ENCODE measurements around the gene SUPT5H. TPM values are rescaled to one million over a fixed set of nuclear protein-coding genes. Genes with fewer than 3 reads are reported as not detected.

SUPT5H gene
- total and polyA plus RNA-seq, 2 of the 13 experiments (the other 11 are each of a cell fraction or from before 2014, with no cell fraction given) = 48.2 to 51.7 TPM

GRCh38 chr19:39412100-39412866 lies 33.1 kb upstream of the SUPT5H start, which contains the start of gene PLEKHG2 (continued):
- TF ChIP-seq ZNF790 (CRISPR knock-in tag; IDR thresholded peaks at IDR 0.05; ENCODE audit: borderline replicate concordance) (peak; percentile 59; the same call in 1 of the 2 replicates), RFXANK (CRISPR knock-in tag; IDR thresholded peaks at IDR 0.05) (0 out of 2 replicates have a peak, but pooled peaks have one; percentile 78), IKZF4 (CRISPR knock-in tag; IDR thresholded peaks at IDR 0.05; ENCODE audit: borderline replicate concordance, low read depth, not compliant biosample characterization) (no peak), RFXAP (CRISPR knock-in tag; IDR thresholded peaks at IDR 0.05; ENCODE audit: borderline replicate concordance) (0 out of 2 replicates have a peak, but pooled peaks have one; percentile 41), SIN3B (IDR thresholded peaks at IDR 0.05; ENCODE audit: low read length) (0 out of 2 replicates have a peak, but pooled peaks have one; percentile 19), ATF4 (CRISPR knock-in tag; IDR thresholded peaks at IDR 0.05) (peak in 1 of 2 experiments; percentile 51; a peak in 1 of 4 replicates), ZNF781 (CRISPR knock-in tag; IDR thresholded peaks at IDR 0.05; ENCODE audit: borderline replicate concordance, not compliant biosample characterization) (peak; percentile 43), ZNF280D (CRISPR knock-in tag; IDR thresholded peaks at IDR 0.05) (no peak), CEBPB (IDR thresholded peaks at IDR 0.05; ENCODE audit: borderline replicate concordance, low read depth, low read length) (peak; percentile 94), TEAD3 (CRISPR knock-in tag; optimal IDR thresholded peaks at IDR 0.05; ENCODE audit: borderline replicate concordance) (peak; percentile 89), ZNF572 (CRISPR knock-in tag; IDR thresholded peaks at IDR 0.05) (no peak), MLXIP (CRISPR knock-in tag; IDR thresholded peaks at IDR 0.05; ENCODE audit: borderline replicate concordance) (no peak), ZFX (CRISPR knock-in tag; IDR thresholded peaks at IDR 0.05; ENCODE audit: low read depth) (0 out of 2 replicates have a peak, but pooled peaks have one; percentile 16), ZNF496 (CRISPR knock-in tag; IDR thresholded peaks at IDR 0.05; ENCODE audit: insufficient replicate concordance) (no peak), GABPA (IDR thresholded peaks at IDR 0.05; ENCODE audit: low read depth, low read length) (peak; percentile 65), GABPA (CRISPR knock-in tag; IDR thresholded peaks at IDR 0.05; ENCODE audit: low read depth) (peak; percentile 84), MIXL1 (CRISPR knock-in tag; IDR thresholded peaks at IDR 0.05) (peak; percentile 69; the same call in 1 of the 2 replicates), ZNF724P (CRISPR knock-in tag; IDR thresholded peaks at IDR 0.05; ENCODE audit: borderline replicate concordance) (no peak), SNAPC2 (CRISPR knock-in tag; IDR thresholded peaks at IDR 0.05) (peak; percentile 91), ZNF343 (CRISPR knock-in tag; IDR thresholded peaks at IDR 0.05) (peak; percentile 69; the same call in 1 of the 2 replicates), CREB1 (IDR thresholded peaks at IDR 0.05) (peak; percentile 80), CREB1 (CRISPR knock-in tag; IDR thresholded peaks at IDR 0.05) (peak; percentile 87)
